ENCODE data around the gene HBM. TPM values are rescaled to one million over a fixed set of nuclear protein-coding genes. Genes with fewer than 3 reads are reported as not detected.
"Not testable (repeated sequence)": the region's sequence is repeated elsewhere in the genome, so short reads cannot be mapped to it uniquely, and the experiment has no call there.

HBM gene
- total and polyA plus RNA-seq, 2 experiments from 2014 or later, result not detected

- H3K4me1 ChIP-seq (ENCODE audit: low read depth), result peaks cover 7% of the 10 kb centered on the region
- no peak overlapping the region for H3K4me3 ChIP-seq
- H3K27ac ChIP-seq, result no peak overlapping the region
- no peak for TF ChIP-seq CTCF (IDR thresholded peaks at IDR 0.05; ENCODE audit: low read depth, low read length)
- peaks cover 85% of the 10 kb centered on the region for H3K27me3 ChIP-seq
- DNase-seq (ENCODE audit: low read depth in 1 of 2, low spot score in 1 of 2), result no peak
- H3K9me3 ChIP-seq (ENCODE audit: low read depth), result no peaks in the 10 kb centered on the region
- H3K36me3 ChIP-seq, result no peaks in the 10 kb centered on the region
Measured at GRCh38 chr16:170788-171187, 5.0 kb downstream of the HBM start.

- H3K27me3 ChIP-seq, result peaks cover 81% of the 10 kb centered on the region
- DNase-seq (ENCODE audit: low read depth in 1 of 2, low spot score in 1 of 2); H3K36me3 ChIP-seq; H3K4me3 ChIP-seq; H3K4me1 ChIP-seq (ENCODE audit: low read depth); H3K9me3 ChIP-seq (ENCODE audit: low read depth); H3K27ac ChIP-seq: not testable (repeated sequence)
Measured at GRCh38 chr16:172374-172941, 6.7 kb downstream of the HBM start, which contains the start of gene HBA2. HBA2 (plus strand) TSS chr16:172876; CDS start chr16:172913, 37 bp downstream.

GRCh38 chr16:173211-173854, 7.6 kb downstream of the HBM start:
- H3K4me1 ChIP-seq (ENCODE audit: low read depth); H3K27ac ChIP-seq; H3K4me3 ChIP-seq; DNase-seq (ENCODE audit: low read depth in 1 of 2, low spot score in 1 of 2); H3K9me3 ChIP-seq (ENCODE audit: low read depth); H3K36me3 ChIP-seq: not testable (repeated sequence)
- H3K27me3 ChIP-seq, result peaks cover 81% of the 10 kb centered on the region

GRCh38 chr16:173928-174769, 8.4 kb downstream of the HBM start:
- not testable (repeated sequence) for H3K4me1 ChIP-seq (ENCODE audit: low read depth); H3K9me3 ChIP-seq (ENCODE audit: low read depth); H3K4me3 ChIP-seq; H3K36me3 ChIP-seq; H3K27ac ChIP-seq
- peaks cover 81% of the 10 kb centered on the region for H3K27me3 ChIP-seq
- DNase-seq (ENCODE audit: low read depth in 1 of 2, low spot score in 1 of 2), result peak; percentile 25 to 52

- H3K9me3 ChIP-seq (ENCODE audit: low read depth), result no peaks in the 10 kb centered on the region
- no peaks in the 10 kb centered on the region for H3K4me1 ChIP-seq (ENCODE audit: low read depth)
- H3K27me3 ChIP-seq, result peaks cover 82% of the 10 kb centered on the region
- DNase-seq (ENCODE audit: low read depth in 1 of 2, low spot score in 1 of 2), result no peak
- H3K27ac ChIP-seq, result no peak overlapping the region
- H3K36me3 ChIP-seq, result no peaks in the 10 kb centered on the region
- H3K4me3 ChIP-seq, result no peak overlapping the region
- no peak for TF ChIP-seq CTCF (IDR thresholded peaks at IDR 0.05; ENCODE audit: low read depth, low read length)
Measured at GRCh38 chr16:175011-175949, 9.5 kb downstream of the HBM start.

GRCh38 chr16:176006-176405, 10.2 kb downstream of the HBM start:
- not testable (repeated sequence) for H3K4me1 ChIP-seq (ENCODE audit: low read depth); H3K4me3 ChIP-seq; H3K27ac ChIP-seq; H3K36me3 ChIP-seq; H3K9me3 ChIP-seq (ENCODE audit: low read depth); DNase-seq (ENCODE audit: low read depth in 1 of 2, low spot score in 1 of 2)
- peaks cover 75% of the 10 kb centered on the region for H3K27me3 ChIP-seq

GRCh38 chr16:176477-177382, 11.0 kb downstream of the HBM start, which contains the start of gene HBA1:
HBA1 (plus strand) TSS chr16:176680; CDS start chr16:176717, 37 bp downstream.
- peaks cover 68% of the 10 kb centered on the region for H3K27me3 ChIP-seq
- H3K9me3 ChIP-seq (ENCODE audit: low read depth); H3K4me3 ChIP-seq; H3K36me3 ChIP-seq; DNase-seq (ENCODE audit: low read depth in 1 of 2, low spot score in 1 of 2); H3K4me1 ChIP-seq (ENCODE audit: low read depth); H3K27ac ChIP-seq: not testable (repeated sequence)

Measured in cardiac muscle cell (in vitro differentiated cells and primary cell).